Measurements from ENCODE around the gene EBLN2. TPM values are rescaled to one million over a fixed set of nuclear protein-coding genes. Genes with fewer than 3 reads are reported as not detected.

EBLN2 gene
- polyA plus RNA-seq, 1 of the 3 experiments (the other 2 are of a cell fraction): 1.4 TPM

GRCh38 chr3:73101881-73102280 lies 40.4 kb downstream of the EBLN2 start (continued):
- no peak for TF ChIP-seq CTCF (IDR thresholded peaks at IDR 0.05)

DNA sequence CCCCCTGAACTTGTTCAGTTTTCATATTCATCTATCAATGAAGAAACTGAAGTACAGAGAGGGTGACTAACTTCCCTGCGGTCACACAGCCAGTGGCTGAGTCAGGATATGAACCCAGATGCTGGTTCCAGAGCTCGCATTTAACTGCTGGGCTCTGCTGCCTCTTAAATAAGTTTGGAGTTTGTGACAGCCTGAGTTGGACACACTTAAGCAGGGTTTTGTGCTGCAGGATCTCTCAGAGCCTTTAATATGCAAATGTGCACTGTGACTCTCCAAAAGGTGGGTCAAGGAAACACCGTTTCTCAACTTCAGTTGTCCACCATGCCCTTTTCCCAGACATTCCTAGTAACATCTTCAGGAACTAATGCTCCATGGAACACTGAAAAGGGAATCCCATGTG lies 45.8 kb downstream of the EBLN2 start:
- POLR2A ChIA-PET: no interaction called here
- CTCF ChIA-PET: interaction anchor here (1.3 to 3.2 kb wide), 2 partner anchors 14 to 396 kb away, joined by 3 to 15 read pairs; no protein-coding TSS in a partner anchor

More for the DNA sequence above, 45.8 kb downstream of the EBLN2 start:
- H4K20me1 ChIP-seq (ENCODE audit: insufficient read depth): no peaks in the 10 kb centered on the region
- no peak overlapping the region for H3K9ac ChIP-seq
- H3K4me2 ChIP-seq: no peak overlapping the region
- H3K4me1 ChIP-seq (ENCODE audit: control insufficient read depth in 1 of 2, insufficient read depth in 2 of 2, low read depth in 1 of 2, low read length in 1 of 2): no peaks in the 10 kb centered on the region; a peak in 1 of 4 replicates
- no peaks in the 10 kb centered on the region for H3K9me2 ChIP-seq
- H2AFZ ChIP-seq (ENCODE audit: low read depth): no peak overlapping the region
- H3K27me3 ChIP-seq (ENCODE audit: insufficient read depth): no peaks in the 10 kb centered on the region
- DNase-seq: no peak
- no peak overlapping the region for H3K27ac ChIP-seq (ENCODE audit: low read depth in 2 of 2, low read length in 1 of 2)
- TF ChIP-seq FOXJ3 (CRISPR knock-in tag; IDR thresholded peaks at IDR 0.05) (no peak), RAD21 (IDR thresholded peaks at IDR 0.05; ENCODE audit: low read length) (no peak), RXRA (IDR thresholded peaks at IDR 0.05; ENCODE audit: borderline replicate concordance, low read depth) (no peak), FOXM1 (IDR thresholded peaks at IDR 0.05; ENCODE audit: low read depth) (no peak), JUND (IDR thresholded peaks at IDR 0.05) (no peak), CTCF (IDR thresholded peaks at IDR 0.05) (no peak), NFIC (IDR thresholded peaks at IDR 0.05; ENCODE audit: borderline replicate concordance) (no peak), ELF1 (IDR thresholded peaks at IDR 0.05) (no peak), GABPA (IDR thresholded peaks at IDR 0.05; ENCODE audit: low read depth) (no peak)
- TF ChIP-seq, protein P1, sequence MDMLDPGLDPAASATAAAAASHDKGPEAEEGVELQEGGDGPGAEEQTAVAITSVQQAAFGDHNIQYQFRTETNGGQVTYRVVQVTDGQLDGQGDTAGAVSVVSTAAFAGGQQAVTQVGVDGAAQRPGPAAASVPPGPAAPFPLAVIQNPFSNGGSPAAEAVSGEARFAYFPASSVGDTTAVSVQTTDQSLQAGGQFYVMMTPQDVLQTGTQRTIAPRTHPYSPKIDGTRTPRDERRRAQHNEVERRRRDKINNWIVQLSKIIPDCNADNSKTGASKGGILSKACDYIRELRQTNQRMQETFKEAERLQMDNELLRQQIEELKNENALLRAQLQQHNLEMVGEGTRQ (IDR thresholded peaks at IDR 0.05; ENCODE audit: borderline replicate concordance, low read depth, low read length): no peak
- H3K9me3 ChIP-seq: no peaks in the 10 kb centered on the region
- H3K36me3 ChIP-seq (replicated peaks in 1 of 2; ENCODE audit: control insufficient read depth in 1 of 2, insufficient read depth in 2 of 2, low read length in 1 of 2): no peaks in the 10 kb centered on the region
- WGBS (ENCODE audit: low lambda C conversion rate): 70% methylated on average over 3 of the region's 3 CpGs
- H3K4me3 ChIP-seq (ENCODE audit: low read depth in 2 of 2, low read length in 1 of 2): no peak overlapping the region
- no peaks in the 10 kb centered on the region for H3F3A ChIP-seq (replicated peaks; ENCODE audit: insufficient read depth)
- no peaks in the 10 kb centered on the region for H3K79me2 ChIP-seq (ENCODE audit: insufficient read depth)
